Adipocyte (in vitro differentiated cells): ENCODE measurements around the gene COL8A2.
A peak's percentile ranks its signal among the peaks of the same experiment; 100 is the strongest.

Experiments used
- DNase-seq: peaks from one replicate; pipeline ENCODE4 v3.0.0-alpha.2; 2015; ENCODE audit warnings: low read depth
- H3K27me3 ChIP-seq: replicated peaks from 2 replicates; pipeline ENCODE4 v1.7.0; 2013; ENCODE audit warnings: mild to moderate bottlenecking, low read length, moderate library complexity; ENCODE audit not compliant: control insufficient read depth, insufficient read depth
- H3K36me3 ChIP-seq: 2 replicates; pipeline ENCODE4 v1.7.0; 2013; ENCODE audit warnings: low read length, mild to moderate bottlenecking, moderate library complexity; ENCODE audit not compliant: control insufficient read depth, insufficient read depth, severe bottlenecking
- H3K4me1 ChIP-seq: 2 replicates; pipeline ENCODE4 v1.7.0; 2013; ENCODE audit warnings: mild to moderate bottlenecking, low read length, moderate library complexity; ENCODE audit not compliant: control insufficient read depth, insufficient read depth
- H3K4me3 ChIP-seq: 2 replicates; pipeline ENCODE4 v1.7.0; 2013; ENCODE audit warnings: mild to moderate bottlenecking, low read length, moderate library complexity
- H3K9ac ChIP-seq: 2 replicates; pipeline ENCODE4 v1.7.0; 2013; ENCODE audit warnings: mild to moderate bottlenecking, low read length, moderate library complexity
- H3K9me3 ChIP-seq: 2 replicates; pipeline ENCODE4 v1.7.0; 2013; ENCODE audit warnings: mild to moderate bottlenecking, low read length, moderate library complexity; ENCODE audit not compliant: control insufficient read depth

The COL8A2 gene

DNA sequence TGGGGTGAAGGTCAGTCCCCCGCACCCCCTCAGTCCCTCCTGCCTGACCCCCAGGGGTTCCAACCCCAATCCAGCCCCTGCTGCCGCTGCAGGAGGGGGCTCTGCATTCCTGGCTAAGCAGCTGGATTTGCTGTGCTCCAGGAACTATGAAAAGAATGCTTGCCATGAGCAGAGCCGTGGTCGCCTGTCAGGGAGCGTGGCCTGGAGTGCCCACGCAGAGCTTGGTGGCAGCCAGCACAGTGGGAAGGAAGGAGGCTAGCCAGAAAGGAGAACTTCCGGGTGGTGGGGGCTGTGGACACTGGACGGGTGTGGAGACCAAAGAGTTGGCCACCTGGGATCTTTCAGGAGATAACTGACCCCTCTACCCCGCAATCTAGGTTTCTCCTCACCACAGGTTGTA lies 5.6 kb downstream of the COL8A2 start:
- H3K36me3 ChIP-seq, result no peaks in the 10 kb centered on the region
- no peak overlapping the region for H3K9ac ChIP-seq
- no peak overlapping the region for H3K4me3 ChIP-seq
- H3K27me3 ChIP-seq, result no peaks in the 10 kb centered on the region
- DNase-seq, result peak; percentile 70
- H3K9me3 ChIP-seq, result no peaks in the 10 kb centered on the region
- peaks cover 11% of the 10 kb centered on the region for H3K4me1 ChIP-seq

DNA sequence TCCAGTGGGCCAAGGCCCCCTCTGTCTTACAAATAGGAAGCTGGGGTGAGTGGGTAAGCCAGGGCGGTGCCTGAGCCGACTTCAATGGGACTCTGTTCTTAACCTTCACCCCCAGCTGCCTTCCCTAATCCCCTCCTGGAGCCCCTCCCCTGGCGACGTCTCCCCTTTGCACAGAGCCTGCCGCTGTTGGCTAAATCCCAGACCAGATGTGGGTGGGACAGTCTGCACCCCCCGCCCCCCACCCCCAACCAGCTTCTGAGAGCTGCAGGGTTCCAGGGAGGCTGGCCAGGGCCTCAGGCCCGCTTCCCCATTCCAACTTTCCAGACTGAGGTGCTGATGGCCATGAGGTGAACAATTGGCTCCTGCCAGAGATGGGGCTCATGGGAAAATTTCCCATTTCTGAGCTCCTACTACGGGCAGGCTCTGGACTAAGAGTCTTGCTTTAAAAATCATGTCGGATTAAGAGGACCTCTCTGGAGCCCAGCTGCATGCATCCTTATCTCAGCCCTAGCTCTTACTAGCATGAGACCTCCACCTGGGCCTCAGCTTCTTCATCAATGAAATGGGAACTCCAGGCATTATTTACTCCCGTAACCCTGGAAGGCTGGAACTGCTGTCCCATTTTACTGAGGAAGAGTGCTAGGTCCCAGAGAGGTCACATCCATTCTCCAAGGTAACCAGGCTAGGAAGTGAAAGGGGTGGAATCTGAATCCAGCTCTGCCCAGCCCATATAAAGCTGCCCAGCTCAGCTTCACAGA lies 6.4 kb downstream of the COL8A2 start:
- Histone ChIP-seq H3K36me3 (no peaks in the 10 kb centered on the region), H3K4me1 (peaks cover 11% of the 10 kb centered on the region), H3K27me3 (no peaks in the 10 kb centered on the region), H3K4me3 (no peak overlapping the region), H3K9ac (no peak overlapping the region), H3K9me3 (no peaks in the 10 kb centered on the region)
- no peak for DNase-seq

DNA sequence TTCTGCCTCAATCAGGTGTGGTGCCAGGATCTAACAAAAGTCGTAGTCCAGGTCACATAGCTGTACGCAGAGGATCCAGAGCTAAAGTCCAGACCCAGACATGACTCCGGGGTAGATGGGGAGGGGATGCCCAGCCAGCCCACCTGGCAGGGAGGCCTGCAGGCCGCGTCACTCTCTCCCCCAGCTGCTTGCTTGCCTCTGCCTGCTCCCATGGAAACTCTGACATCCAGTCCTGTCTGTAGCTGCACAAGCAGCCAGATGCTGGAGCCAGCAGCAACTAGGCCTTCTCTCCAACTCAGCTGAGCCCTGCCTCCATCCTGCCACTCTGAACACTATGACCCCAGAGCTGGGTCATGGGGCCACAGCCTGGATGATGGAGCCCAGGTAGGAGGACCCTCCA lies 8.1 kb downstream of the COL8A2 start:
- Histone ChIP-seq H3K4me3 (no peak overlapping the region), H3K9ac (no peak overlapping the region), H3K4me1 (peaks cover 11% of the 10 kb centered on the region), H3K9me3 (no peaks in the 10 kb centered on the region), H3K27me3 (no peaks in the 10 kb centered on the region), H3K36me3 (no peaks in the 10 kb centered on the region)
- DNase-seq, result no peak

DNA sequence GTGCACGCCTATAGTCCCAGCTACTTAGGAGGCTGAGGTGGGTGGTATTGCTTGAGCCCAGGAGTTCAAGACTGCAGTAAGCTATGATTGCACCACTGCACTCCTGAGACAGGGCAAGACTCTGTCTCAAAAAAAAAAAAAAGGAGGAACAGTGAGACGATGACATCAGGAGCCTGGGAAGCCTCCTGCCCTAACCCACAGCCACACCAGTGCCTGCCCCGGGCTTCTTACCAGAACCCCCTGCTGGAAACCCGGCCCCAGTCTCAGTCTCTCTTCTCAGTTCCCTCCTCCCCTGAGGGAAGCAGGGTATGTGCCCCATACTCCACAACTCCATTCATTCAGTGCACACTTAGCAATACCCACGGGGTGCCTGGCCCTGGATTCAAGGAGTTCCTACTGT lies 9.1 kb downstream of the COL8A2 start:
- peak overlapping the region; percentile 65 for H3K9ac ChIP-seq

DNA sequence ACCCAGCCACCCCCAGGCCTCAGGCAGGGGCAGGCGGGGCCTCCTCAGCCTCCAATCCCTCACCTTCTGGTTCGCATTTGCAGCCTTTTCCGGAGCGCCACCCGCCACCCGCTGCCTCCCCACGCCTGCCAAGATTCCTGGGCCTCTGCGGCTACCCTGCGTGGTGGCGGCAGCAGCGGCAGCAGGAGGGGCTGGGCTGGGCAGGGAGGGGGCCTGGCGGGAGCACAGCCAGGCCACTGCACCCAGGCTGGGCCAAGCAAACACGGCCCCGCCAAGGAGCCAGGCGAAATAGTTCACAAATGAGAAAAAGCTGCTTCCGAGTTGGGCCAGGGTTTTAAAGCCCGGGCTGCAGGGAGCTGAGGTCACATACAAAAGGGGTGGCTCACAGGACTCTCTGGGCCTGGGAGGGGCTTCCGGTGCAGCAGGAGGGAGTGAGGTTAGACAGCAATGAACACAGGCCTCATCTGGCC lies 9.8 kb downstream of the COL8A2 start:
- Histone ChIP-seq H3K36me3 (no peaks in the 10 kb centered on the region), H3K4me3 (no peak overlapping the region), H3K4me1 (peaks cover 11% of the 10 kb centered on the region), H3K27me3 (no peaks in the 10 kb centered on the region), H3K9me3 (no peaks in the 10 kb centered on the region), H3K9ac (peak overlapping the region; percentile 65)
- DNase-seq, result peak; percentile 95

More for the DNA sequence above, 9.1 kb downstream of the COL8A2 start:
- DNase-seq, result peak; percentile 73
- Histone ChIP-seq H3K4me1 (peaks cover 11% of the 10 kb centered on the region), H3K36me3 (no peaks in the 10 kb centered on the region), H3K4me3 (no peak overlapping the region), H3K9me3 (no peaks in the 10 kb centered on the region), H3K27me3 (no peaks in the 10 kb centered on the region)

DNA sequence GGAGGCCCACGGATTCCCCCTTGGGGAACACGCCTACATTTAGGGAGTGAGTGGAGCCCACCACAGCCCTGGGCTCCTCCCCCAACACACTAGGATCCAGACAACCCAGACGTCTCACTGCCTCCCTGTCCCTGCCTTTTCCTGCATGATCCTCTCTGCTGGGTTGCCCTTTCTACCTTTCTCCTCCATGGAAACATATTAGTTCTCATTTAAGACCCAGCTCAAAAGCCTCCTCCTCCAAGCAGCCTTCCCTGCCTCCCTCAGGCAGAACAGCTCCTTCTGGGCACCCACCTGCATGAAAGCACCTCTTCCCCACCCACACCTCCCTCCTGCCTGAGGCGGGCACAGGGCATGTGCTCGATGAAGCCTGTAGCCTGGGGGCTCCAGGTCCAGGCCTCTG lies 10.7 kb downstream of the COL8A2 start:
- no peak overlapping the region for H3K9ac ChIP-seq

DNA sequence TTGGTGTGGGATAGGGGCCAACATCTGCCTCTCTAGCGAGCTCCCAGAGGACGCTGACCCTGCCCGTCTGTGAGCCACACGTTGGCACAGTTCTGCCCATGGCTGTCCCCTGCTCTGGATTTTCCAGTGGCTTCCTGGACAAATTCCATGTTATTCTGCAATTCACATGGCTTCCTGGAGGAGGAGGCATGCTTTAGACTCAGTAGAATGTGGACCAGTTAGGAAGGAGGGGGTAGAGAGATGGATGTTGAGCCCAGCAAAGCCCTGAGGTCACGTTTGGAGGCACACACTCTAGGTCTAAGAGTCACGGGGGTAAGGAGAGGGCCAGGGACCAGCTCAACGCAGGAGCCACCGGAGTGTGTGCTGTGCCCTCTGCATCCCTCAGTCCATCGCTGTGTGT lies 12.2 kb downstream of the COL8A2 start:
- Histone ChIP-seq H3K9me3 (no peaks in the 10 kb centered on the region), H3K36me3 (no peaks in the 10 kb centered on the region), H3K27me3 (no peaks in the 10 kb centered on the region), H3K9ac (no peak overlapping the region), H3K4me1 (peaks cover 11% of the 10 kb centered on the region), H3K4me3 (no peak overlapping the region)
- no peak for DNase-seq

More for the DNA sequence above, 10.7 kb downstream of the COL8A2 start:
- DNase-seq, result no peak
- Histone ChIP-seq H3K4me3 (no peak overlapping the region), H3K27me3 (no peaks in the 10 kb centered on the region), H3K36me3 (no peaks in the 10 kb centered on the region), H3K9me3 (no peaks in the 10 kb centered on the region), H3K4me1 (peaks cover 11% of the 10 kb centered on the region)

DNA sequence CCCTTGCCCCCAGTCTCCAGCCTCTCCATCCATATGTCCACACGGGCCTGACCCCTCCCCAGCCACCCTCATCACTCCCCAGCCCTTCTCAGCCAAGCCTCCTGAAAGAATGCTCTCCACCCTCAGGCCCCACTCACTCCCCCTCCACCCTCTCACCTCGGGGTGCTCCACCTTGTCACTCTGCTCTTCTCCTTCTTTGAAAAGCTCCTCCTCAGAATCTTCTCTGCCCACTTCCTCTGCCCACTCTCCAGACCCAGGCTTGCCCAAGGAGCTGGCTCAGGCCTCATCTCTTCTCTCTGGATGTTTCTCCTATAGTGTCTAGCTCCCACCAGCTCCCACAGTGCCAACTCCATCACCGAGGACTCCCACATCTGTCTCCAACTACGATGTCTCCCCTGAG lies 13.9 kb downstream of the COL8A2 start:
- H3K4me3 ChIP-seq, result no peak overlapping the region
- no peaks in the 10 kb centered on the region for H3K9me3 ChIP-seq
- H3K4me1 ChIP-seq, result peaks cover 10% of the 10 kb centered on the region
- H3K9ac ChIP-seq, result no peak overlapping the region
- no peak for DNase-seq
- H3K27me3 ChIP-seq, result no peaks in the 10 kb centered on the region
- no peaks in the 10 kb centered on the region for H3K36me3 ChIP-seq

DNA sequence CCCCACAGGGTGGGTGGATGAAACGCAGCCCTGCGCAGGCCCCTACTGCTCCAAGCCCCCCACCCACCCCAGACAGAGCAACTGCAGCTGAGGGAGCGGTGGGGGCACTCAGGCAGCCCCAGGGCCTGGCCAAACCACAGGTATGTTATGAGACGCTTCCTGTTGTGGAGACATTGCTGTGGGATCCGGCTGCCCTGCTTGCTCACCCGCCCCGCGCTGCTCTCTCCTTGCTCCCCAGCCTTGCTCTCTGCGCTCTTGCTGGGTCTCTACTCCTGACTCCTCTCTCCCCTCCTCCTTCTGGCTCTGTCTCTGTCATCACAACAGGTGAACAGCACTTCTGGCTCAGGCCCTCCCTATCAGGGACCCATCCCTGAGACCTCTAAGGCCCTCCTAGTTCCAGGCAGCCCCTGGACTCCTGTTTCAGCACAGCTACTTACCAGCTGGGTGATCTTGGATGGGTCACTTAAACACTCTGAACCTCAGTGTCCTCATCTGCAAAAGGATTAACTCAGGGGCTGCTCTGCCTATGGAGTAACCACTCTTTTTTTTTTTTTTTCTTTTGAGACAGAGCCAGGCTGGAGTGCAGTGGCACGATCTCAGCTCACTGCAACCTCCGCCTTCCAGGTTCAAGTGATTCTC lies 15.9 kb downstream of the COL8A2 start:
- H3K27me3 ChIP-seq, result no peaks in the 10 kb centered on the region
- H3K4me1 ChIP-seq, result no peaks in the 10 kb centered on the region
- H3K36me3 ChIP-seq, result no peaks in the 10 kb centered on the region
- H3K9ac ChIP-seq, result no peak overlapping the region
- peak; percentile 85 for DNase-seq
- no peak overlapping the region for H3K4me3 ChIP-seq
- H3K9me3 ChIP-seq, result no peaks in the 10 kb centered on the region

DNA sequence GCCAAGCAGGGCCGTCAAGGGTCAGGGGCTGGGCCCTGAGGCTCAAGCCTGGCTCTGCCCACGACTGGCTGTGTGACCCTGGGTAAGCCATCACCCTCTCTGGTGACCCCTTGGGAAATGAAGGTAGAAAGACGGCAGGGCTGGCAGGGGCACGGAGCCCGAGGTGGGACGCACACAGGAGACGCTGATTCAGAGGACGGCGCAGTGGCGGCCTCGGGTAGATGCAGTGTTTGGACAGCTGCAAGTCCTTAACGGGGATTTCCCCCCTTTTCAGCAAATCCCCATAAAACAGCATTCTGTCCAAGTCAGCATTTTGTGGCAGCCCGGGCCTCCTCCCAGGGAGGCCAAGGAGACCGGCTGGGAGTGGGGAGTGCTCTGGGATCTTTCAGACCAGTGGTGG lies 16.7 kb downstream of the COL8A2 start:
- Histone ChIP-seq H3K4me1 (no peaks in the 10 kb centered on the region), H3K9ac (no peak overlapping the region), H3K9me3 (no peaks in the 10 kb centered on the region), H3K36me3 (no peaks in the 10 kb centered on the region), H3K4me3 (no peak overlapping the region), H3K27me3 (no peaks in the 10 kb centered on the region)
- DNase-seq, result peak; percentile 88

DNA sequence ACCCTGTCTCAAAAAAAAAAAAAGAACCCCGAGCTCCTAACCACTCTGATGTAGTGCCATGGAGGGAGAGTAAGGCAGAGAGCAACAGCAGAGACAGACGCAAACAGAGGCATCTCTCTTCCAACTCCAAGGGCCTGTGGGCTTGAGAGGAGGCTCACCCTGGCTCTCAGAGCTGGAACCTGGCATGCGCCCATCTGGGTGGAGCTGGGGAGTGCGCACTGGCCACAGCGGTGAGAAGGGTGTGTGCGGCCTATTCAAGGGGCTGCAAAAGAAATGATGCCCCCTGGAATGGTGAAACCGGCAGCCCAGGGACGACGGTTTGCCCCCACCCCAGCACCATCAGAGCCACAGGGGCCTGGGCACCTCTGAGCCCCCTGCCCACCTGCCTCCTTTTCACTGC lies 17.6 kb downstream of the COL8A2 start:
- no peak for DNase-seq
- Histone ChIP-seq H3K36me3 (no peaks in the 10 kb centered on the region), H3K4me1 (no peaks in the 10 kb centered on the region), H3K27me3 (no peaks in the 10 kb centered on the region), H3K9me3 (no peaks in the 10 kb centered on the region), H3K9ac (no peak overlapping the region), H3K4me3 (no peak overlapping the region)
